Testis (tissue), 3 donors: ENCODE measurements around the gene SPG7. TPM values are rescaled to one million over a fixed set of nuclear protein-coding genes. Genes with fewer than 3 reads are reported as not detected.

ENCODE experiments used
- DNase-seq: peaks from one replicate; pipeline ENCODE4 v3.0.0-alpha.2; 2019
- H3K27ac ChIP-seq, 2 donors: fragments of 200-600 bp; sonication (generic); one replicate each; pipeline ENCODE4 v1.5.1; 2019
- H3K27me3 ChIP-seq: fragments of 200-600 bp; sonication (generic); one replicate; pipeline ENCODE4 v1.5.1; 2019
- H3K36me3 ChIP-seq: fragments of 200-600 bp; sonication (generic); one replicate; pipeline ENCODE4 v1.5.1; 2017; ENCODE audit warnings: low read depth; ENCODE audit errors: missing control alignments
- H3K4me1 ChIP-seq: fragments of 200-600 bp; sonication (generic); one replicate; pipeline ENCODE4 v1.5.1; 2019
- H3K4me3 ChIP-seq, 2 donors: fragments of 200-600 bp; sonication (generic); one replicate each; pipeline ENCODE4 v1.5.1; 2017 to 2019
- H3K9me3 ChIP-seq: fragments of 200-600 bp; sonication (generic); one replicate; pipeline ENCODE4 v1.5.1; 2017
- POLR2A ChIP-seq: fragments of 450-650 bp; IDR thresholded peaks from one replicate; pipeline ENCODE4 v1.6.1; 2017; ENCODE audit warnings: antibody characterized with exemption, mild to moderate bottlenecking, moderate library complexity
- WGBS, 2 donors: methylation state at CpG; one replicate each; pipeline ENCODE4 v1.1.5; 2018; 5-methylcytosine and 5-hydroxymethylcytosine counted together
- intact Hi-C: fragments of 100-400 bp; cut with DNase I; formaldehyde crosslinking; loops from one replicate; pipeline ENCODE4 v1.15.1; 2023; ENCODE audit warnings: low total_unique reads
- polyA plus RNA-seq: library from polyadenylated mRNA; stranded (reverse); fragments of 350-450 nt; fragmentation: Illumina TruSeq; extraction: RNeasy Lipid Tissue Mini Kit (QIAGEN cat#74804); gene quantifications from one replicate; pipeline ENCODE4 v1.2.3, GENCODE V29; 2014; ENCODE audit warnings: low read depth, low replicate concordance; ENCODE audit not compliant: insufficient read depth
- total RNA-seq, 2 donors: library from RNA; depleted of rRNA; stranded (reverse); fragments of >200 nt; gene quantifications; one replicate each; pipeline ENCODE4 v1.2.3, GENCODE V29; 2016
- TF ChIP-seq, protein P1 (sequence below), 3 experiments: fragments of 450-650 bp in 2 of 3; fragments of 200-600 bp in 1 of 3; sonication (generic) in 1 of 3; IDR thresholded peaks; one replicate each; pipeline ENCODE4 v1.5.1; 2016 to 2019; ENCODE audit warnings: antibody characterized with exemption in 3 of 3, mild to moderate bottlenecking in 2 of 3, moderate library complexity in 1 of 3

SPG7 gene
- total and polyA plus RNA-seq, 3 donors from 2014 or later, result 97.9 to 307 (median 275) TPM

DNA sequence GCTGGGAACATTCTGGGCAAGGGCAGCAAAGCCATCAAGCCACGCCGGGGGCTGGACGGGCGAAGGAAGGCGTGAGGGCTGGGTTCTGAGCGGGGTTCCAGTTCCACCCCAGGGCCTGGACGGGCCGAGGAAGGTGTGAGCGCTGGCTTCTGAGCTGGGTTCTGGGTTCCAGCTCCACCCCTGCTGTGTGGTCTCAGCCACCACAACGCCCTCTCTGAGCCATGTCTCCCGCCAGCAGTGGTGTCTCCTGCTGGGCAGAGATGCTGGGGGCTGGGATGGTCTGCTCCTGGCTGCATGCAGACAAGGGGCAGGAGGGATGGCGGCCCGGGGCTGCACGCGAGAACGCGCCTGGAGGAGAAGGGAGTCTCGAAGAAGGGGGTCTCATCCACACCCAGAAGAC lies 63.4 kb downstream of the SPG7 start:
- WGBS, 2 donors, result 94 to 97% methylated on average over 13 to 18 of the region's 18 CpGs
- TF ChIP-seq POLR2A, result no peak
- TF ChIP-seq, protein P1, sequence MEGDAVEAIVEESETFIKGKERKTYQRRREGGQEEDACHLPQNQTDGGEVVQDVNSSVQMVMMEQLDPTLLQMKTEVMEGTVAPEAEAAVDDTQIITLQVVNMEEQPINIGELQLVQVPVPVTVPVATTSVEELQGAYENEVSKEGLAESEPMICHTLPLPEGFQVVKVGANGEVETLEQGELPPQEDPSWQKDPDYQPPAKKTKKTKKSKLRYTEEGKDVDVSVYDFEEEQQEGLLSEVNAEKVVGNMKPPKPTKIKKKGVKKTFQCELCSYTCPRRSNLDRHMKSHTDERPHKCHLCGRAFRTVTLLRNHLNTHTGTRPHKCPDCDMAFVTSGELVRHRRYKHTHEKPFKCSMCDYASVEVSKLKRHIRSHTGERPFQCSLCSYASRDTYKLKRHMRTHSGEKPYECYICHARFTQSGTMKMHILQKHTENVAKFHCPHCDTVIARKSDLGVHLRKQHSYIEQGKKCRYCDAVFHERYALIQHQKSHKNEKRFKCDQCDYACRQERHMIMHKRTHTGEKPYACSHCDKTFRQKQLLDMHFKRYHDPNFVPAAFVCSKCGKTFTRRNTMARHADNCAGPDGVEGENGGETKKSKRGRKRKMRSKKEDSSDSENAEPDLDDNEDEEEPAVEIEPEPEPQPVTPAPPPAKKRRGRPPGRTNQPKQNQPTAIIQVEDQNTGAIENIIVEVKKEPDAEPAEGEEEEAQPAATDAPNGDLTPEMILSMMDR (IDR thresholded peaks at IDR 0.05), result no peak
- H3K27ac ChIP-seq, result no peak overlapping the region

DNA sequence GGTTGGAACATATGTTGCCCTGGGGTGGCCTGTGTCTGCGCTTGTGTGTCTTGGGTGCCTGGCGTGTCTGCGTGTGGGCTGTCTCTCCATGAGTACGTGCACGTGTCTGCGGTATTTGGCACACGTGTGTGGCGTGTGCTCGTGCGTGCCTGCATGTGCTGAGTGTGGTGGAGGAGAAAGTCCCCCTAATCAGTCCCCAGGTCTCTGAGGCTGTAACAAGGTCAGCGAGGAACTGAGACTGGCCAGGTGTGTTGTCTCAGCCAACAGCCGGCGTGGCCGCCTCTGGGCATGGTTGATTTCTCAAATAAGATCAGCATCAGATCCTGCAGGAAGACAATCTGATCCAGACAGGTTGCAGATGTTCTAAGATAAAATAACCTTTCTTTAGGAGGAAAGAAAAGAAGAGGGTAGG lies 63.9 kb downstream of the SPG7 start:
- H3K4me1 ChIP-seq, result peaks cover 16% of the 10 kb centered on the region
- H3K27me3 ChIP-seq, result no peaks in the 10 kb centered on the region
- H3K4me3 ChIP-seq, result no peak overlapping the region
- H3K9me3 ChIP-seq, result no peaks in the 10 kb centered on the region
- no peak for DNase-seq
- TF ChIP-seq, protein P1 (IDR thresholded peaks at IDR 0.05), result no peak
- TF ChIP-seq POLR2A, result no peak
- no peak overlapping the region for H3K27ac ChIP-seq
- 74 to 85% methylated on average over 11 to 14 of the region's 14 CpGs for WGBS, 2 donors
- intact Hi-C loops, result no loop called here
- no peaks in the 10 kb centered on the region for H3K36me3 ChIP-seq

More for the DNA sequence above, 63.4 kb downstream of the SPG7 start:
- H3K36me3 ChIP-seq, result no peaks in the 10 kb centered on the region
- intact Hi-C loops, result no loop called here
- H3K27me3 ChIP-seq, result no peaks in the 10 kb centered on the region
- H3K4me1 ChIP-seq, result peaks cover 16% of the 10 kb centered on the region
- H3K4me3 ChIP-seq, result no peak overlapping the region
- no peak for DNase-seq
- H3K9me3 ChIP-seq, result no peaks in the 10 kb centered on the region

DNA sequence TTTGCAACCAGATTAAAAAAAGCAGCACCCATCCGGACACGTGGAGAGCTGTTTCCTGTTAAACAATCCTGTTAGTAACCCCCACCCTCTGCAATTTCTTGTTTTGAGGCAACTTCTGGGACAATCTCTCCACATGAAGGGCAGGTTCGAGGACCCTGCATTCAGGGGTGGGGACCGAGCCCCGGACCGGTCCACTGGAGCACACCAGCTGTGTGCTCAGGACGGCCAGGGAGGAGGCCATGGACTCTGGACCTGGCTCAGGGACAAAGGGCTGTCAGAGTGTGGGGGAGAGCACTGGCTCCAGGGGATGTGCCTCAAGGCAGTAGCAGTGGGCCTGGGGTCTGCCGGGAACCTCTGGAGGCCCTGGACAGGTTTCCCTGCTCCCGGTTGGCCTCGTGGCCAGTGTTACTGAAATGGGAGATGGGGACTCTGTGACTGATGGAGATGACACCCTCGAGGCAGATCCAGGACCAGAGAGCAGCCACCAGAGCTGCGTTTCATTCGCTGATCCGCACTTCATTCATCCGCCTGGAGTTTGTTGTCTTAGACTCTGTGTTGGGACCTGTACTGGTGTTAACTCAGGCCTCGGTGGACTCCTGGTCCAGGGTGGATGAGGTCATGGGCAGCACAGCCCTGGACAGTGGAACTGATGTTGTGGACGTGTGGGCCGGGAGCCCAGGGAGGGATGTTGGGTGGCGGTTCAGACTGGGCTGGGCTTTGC lies 64.4 kb downstream of the SPG7 start:
- H3K4me3 ChIP-seq, result no peak overlapping the region
- peaks cover 16% of the 10 kb centered on the region for H3K4me1 ChIP-seq
- 84 to 85% methylated on average over 19 of the region's 19 CpGs for WGBS, 2 donors
- TF ChIP-seq, protein P1 (IDR thresholded peaks at IDR 0.05), result no peak
- no peak for TF ChIP-seq POLR2A
- H3K36me3 ChIP-seq, result no peaks in the 10 kb centered on the region
- H3K27ac ChIP-seq, result no peak overlapping the region
- H3K9me3 ChIP-seq, result no peaks in the 10 kb centered on the region
- H3K27me3 ChIP-seq, result no peaks in the 10 kb centered on the region
- DNase-seq, result no peak
- intact Hi-C loops, result no loop called here

DNA sequence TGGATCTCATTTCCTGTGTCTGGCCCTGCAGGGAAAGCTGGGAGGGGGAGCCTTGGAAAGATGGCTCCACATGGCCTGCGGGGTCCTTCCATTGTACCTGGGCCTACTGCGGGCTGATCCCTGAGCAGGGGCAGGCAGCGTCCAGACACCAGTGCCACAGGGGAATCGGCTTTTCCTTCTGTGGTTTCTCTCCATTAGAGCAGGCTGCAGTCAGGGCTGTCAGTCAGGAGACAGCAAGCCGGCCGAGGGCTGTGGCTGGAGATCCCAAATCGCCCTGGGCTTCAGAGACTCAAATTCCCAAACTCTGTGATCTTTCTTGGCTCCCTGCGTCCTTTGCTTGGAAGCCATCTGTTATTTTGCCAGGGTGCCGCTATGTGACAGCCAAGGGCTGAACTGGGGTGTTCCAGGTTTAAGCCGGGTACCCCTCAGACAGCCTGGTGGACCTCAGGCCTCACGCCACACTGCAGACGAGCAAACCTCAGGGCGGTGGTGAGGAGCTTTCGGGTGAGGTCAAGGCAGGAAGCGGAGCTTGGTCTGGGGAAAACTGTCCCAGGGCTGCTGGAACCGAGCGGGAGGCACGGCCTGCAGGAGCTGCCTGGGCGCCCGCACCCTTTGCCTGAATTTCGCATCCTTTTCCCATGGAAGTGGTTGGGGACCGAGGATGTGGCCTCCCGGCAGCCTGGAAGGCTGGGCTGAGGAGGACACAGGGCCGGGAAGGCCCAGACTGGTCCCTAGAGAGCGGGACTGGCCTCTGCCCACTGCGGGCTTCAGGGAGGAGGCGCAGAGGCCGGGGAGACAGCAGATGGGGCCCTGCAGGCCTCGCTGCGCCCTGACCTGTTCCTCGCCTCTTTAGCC lies 65.8 kb downstream of the SPG7 start:
- Histone ChIP-seq H3K27me3 (no peaks in the 10 kb centered on the region), H3K36me3 (no peaks in the 10 kb centered on the region), H3K27ac (no peak overlapping the region), H3K4me3 (peak overlapping the region in 1 of 2 donors; percentile 7), H3K9me3 (no peaks in the 10 kb centered on the region), H3K4me1 (peaks cover 16% of the 10 kb centered on the region)
- intact Hi-C loops, result no loop called here
- 43 to 60% methylated on average over 11 to 31 of the region's 31 CpGs for WGBS, 2 donors
- no peak for DNase-seq
- no peak for TF ChIP-seq POLR2A
- TF ChIP-seq, protein P1 (IDR thresholded peaks at IDR 0.05), result no peak
